ENCODE data around the gene ESRP2.

GRCh38 chr16:68283346-68283745 lies 47.4 kb upstream of the ESRP2 start:
- TF ChIP-seq POLR2A (IDR thresholded peaks at IDR 0.05; ENCODE audit: low read length) (no peak), GATA1 (IDR thresholded peaks at IDR 0.05; ENCODE audit: low read depth, low read length) (no peak)
